Renal pelvis (tissue), 4 donors: Measurements from ENCODE around the gene COL18A1. TPM values are rescaled to one million over a fixed set of nuclear protein-coding genes. Genes with fewer than 3 reads are reported as not detected.

ENCODE experiments used
- DNase-seq: peaks from one replicate; pipeline ENCODE4 v3.0.0-alpha.2; 2013
- polyA plus RNA-seq, 3 donors: library from polyadenylated mRNA; unstranded; fragments of 120-200 nt; gene quantifications; one replicate each; pipeline ENCODE4 v1.2.1, GENCODE V29; 2013; ENCODE audit not compliant: insufficient read length in 3 of 3

The COL18A1 gene
- polyA plus RNA-seq, 3 donors: 174 to 228 (median 196) TPM

- no peak for DNase-seq
These were observed 99.1 kb downstream of the COL18A1 start for GRCh38 chr21:45504021-45504515.

DNA sequence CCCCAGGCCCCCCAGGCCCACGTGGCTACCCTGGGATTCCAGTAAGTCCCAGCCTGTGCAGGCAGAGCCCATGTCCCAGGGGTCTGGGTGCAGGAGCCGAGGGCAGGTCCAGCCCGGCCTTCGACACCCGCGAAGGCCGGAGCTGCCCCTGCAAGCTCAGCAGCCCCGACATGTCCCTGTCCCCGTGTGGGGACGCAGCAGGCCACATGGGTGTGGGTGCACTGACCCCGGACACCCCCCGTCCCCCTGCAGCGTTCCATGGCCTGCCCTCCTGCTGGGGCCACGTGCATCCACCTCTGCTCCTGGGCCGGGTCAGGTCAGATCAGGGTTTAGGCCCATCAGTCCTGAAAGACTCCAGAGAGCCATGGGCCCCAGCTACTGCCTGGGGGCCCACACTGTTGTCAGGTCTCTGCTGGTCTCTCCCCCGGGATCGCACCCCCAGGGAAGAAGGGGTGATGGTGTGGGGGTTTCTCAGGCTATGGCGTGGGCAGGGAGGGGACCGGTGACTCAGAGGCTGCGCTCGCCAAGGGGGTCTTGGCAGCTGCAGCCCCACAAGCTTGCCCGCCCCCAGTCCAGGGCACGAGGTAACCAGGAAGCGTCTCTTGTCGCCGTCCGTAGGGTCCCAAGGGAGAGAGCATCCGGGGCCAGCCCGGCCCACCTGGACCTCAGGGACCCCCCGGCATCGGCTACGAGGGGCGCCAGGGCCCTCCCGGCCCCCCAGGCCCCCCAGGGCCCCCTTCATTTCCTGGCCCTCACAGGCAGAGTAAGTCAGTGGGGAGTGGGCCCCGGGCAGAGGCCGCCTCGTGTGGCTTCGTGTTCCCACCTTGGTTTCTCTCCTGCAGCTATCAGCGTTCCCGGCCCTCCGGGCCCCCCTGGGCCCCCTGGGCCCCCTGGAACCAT lies 99.8 kb downstream of the COL18A1 start:
- no peak for DNase-seq

DNA sequence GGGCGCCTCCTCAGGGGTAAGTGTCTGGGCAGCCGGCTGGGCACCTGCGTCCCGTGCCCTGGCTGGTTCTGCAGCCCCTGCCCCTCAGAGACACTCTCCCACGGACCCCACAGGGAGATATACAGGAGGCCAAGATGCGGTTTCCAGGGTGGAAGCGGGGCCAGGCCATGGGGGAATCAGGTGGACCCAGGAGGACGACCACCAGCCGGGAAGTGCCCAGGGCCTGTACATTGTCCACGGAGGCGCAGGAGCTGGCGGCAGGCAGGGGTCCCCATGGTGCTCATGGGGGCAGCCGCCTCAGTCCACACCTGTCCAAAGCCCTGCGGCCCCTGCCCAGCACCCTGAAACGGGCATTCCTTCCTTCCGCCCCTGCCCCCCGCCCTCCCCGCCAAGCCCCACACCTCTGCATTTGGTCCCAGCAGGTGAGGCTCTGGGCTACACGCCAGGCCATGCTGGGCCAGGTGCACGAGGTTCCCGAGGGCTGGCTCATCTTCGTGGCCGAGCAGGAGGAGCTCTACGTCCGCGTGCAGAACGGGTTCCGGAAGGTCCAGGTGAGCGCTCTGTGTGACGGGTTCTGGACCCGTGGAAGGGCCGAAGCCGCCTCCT lies 100.6 kb downstream of the COL18A1 start:
- DNase-seq: no peak

GRCh38 chr21:45506241-45506817 lies 101.4 kb downstream of the COL18A1 start:
- no peak for DNase-seq

DNA sequence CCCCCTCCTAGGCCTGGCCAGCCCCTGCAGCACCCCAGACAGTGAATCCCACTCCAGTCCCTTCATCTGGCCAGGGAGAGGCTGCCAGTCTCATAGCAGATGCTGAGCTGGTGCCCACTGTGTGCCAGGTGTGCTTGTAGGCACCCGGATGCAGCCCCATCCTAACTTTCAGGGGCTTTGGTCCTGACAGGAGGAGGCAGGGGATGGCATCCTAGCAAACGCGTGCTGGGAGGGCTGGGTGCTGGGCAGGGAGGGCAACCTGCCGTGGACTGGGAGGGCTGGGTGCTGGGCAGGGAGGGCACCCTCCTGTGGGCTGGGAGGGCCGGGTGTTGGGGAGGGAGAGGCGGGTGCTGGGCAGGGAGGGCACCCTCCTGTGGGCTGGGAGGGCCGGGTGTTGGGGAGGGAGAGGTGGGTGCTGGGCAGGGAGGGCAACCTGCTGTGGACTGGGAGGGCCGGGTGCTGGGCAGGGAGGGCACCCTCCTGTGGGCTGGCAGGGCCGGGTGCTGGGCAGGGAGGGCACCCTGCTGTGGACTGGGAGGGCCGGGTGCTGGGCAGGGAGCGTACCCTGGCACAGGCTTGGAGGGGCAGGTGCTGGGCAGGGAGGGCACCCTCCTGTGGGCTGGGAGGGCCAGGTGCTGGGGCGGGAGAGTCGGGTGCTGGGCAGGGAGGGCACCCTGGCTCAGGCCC lies 102.0 kb downstream of the COL18A1 start:
- DNase-seq: no peak

DNA sequence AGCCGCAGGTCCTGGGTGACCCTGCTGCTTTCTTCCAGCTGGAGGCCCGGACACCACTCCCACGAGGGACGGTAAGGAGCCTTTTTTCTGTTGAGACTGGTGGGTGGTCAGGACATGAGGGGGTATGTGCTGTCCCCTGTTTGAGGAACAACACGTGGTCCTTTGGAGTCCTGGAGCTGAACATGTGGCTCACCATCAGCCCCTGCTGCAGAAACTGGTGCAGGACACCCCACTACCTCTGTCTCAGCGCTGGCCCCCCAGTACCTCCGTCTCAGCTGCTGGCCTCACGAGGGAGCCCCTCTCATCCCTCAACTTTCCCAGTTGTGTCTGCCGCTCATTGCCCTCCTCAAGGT lies 102.5 kb downstream of the COL18A1 start:
- no peak for DNase-seq

GRCh38 chr21:45507888-45508508 lies 103.0 kb downstream of the COL18A1 start:
- DNase-seq: no peak

- DNase-seq: no peak
These were observed 103.9 kb downstream of the COL18A1 start for GRCh38 chr21:45508607-45509565.

- DNase-seq: no peak
These were observed 104.9 kb downstream of the COL18A1 start for GRCh38 chr21:45509566-45510465.

DNA sequence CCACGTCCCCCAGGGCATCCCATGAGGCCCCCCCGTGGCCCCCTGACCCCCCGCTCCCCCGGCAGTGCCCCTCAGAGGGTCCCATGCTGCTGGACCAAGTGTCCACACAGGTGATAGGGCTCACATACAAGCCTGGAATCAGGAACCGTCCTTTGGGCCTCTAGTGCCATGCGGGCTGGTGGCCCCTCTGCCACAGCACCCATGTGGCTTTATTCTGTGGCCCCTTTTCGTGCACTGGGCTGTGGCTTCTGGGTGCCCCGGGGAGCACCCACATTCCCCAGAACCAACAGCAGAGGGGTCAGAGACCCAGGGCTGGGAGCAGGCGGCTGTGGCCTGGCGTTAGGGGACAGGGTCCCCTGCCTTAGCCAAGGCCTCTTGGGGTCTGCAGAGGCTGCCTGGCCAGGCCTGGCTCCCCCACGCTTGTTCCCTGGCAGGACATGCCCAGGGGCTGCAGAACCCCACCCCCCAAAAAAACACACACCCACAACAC lies 105.5 kb downstream of the COL18A1 start:
- no peak for DNase-seq

- no peak for DNase-seq
These were observed 106.0 kb downstream of the COL18A1 start for GRCh38 chr21:45511007-45511406.

DNA sequence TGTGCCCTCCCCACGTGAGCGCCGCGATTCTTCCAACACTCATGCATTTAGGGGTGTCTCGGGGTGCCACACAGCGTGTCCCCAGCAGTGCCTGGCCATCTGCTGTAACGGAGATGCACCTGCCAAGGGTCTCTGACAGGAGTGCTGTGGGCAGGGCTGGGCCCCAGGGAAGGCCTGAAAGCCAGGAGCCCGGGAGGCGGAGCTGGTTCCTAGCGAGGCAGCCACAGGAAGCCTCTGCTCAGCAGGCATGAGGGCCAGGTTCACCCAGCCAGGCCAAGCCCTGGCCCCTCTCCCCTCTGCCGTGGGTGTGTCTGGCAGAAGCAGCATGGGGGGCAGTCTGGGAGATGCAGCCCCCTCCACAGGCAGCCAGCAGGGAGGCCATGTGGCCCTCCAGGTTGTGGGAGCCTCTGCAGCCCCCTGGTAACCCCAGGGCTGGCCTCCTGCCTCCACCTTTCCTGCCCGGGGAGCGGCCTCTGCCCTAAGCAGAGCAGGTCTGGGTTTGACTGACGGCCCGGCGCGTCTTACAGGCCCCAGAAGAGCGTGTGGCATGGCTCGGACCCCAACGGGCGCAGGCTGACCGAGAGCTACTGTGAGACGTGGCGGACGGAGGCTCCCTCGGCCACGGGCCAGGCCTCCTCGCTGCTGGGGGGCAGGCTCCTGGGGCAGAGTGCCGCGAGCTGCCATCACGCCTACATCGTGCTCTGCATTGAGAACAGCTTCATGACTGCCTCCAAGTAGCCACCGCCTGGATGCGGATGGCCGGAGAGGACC lies 106.9 kb downstream of the COL18A1 start:
- DNase-seq: no peak

- no peak for DNase-seq
These were observed 107.6 kb downstream of the COL18A1 start for GRCh38 chr21:45512626-45513002.

- DNase-seq: no peak
These were observed 108.2 kb downstream of the COL18A1 start for GRCh38 chr21:45513003-45513717.

GRCh38 chr21:45513741-45514310 lies 108.9 kb downstream of the COL18A1 start:
- no peak for DNase-seq

DNA sequence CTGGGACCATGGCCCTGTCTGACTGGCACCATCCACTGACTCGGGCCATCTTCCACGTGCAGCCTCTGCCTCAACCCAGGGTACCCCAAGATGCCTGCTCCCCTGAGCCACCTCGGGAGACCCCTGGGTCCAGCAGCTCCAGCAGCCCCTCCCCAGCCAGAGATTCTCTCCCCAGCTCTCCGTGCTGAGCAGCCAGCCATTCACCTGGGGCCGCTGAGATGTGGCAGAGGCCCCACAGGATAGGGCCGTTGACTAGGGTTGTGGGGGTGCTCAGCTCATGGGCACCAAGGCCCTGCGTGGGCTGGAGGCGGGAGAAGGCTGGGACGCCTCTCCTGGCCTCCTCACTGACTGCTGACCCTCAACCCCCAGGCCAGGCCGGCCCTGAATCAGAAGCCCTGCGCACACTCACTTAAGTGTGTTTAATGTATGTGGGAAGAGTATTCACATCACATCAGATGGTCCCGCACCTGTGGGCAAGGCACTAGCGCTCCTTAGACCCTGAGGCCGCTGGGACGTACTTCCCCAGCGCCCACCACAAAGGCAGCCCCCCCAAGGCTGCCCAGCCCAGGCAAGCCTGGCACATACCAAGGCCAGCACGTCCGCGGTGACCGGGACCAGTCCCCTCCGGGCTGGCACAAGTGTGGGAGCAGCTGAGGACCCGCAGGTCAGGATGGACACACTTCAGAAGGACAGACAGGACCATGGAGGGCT lies 109.5 kb downstream of the COL18A1 start:
- no peak for DNase-seq
